RCC 7860 (cell line): ENCODE data around the gene XAB2.
"Not testable (repeated sequence)": the region's sequence is repeated elsewhere in the genome, so short reads cannot be mapped to it uniquely, and the experiment has no call there.

Experiments
- DNase-seq: peaks from one replicate; pipeline ENCODE4 v3.0.0-alpha.2; 2015; ENCODE audit warnings: low spot score
- FAIRE-seq: peaks from 2 replicates; lab custom pipeline; 2012; peaks lifted over from hg19 to GRCh38; lab: Jason Lieb, UNC

XAB2 gene

DNA sequence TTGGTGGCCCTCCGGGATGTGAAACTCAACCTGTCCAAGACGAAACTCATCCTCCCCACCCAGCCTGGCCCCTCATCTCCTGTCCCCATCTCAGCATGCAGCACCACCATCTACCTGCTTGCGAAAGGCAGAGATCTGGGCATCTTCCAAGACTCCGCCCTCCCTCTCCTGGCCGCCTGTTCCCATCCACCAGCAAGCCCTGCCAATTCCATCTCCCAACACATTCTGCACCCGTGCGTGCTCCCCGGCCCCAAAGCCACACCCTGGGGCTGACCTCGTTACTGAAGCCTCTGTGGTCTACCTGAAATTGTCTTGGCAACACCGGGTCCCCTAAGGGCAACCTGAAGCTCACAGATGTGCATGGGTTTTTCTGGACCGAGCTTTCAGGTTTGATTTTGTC lies 46.9 kb downstream of the XAB2 start:
- FAIRE-seq (no peak), DNase-seq (no peak)

DNA sequence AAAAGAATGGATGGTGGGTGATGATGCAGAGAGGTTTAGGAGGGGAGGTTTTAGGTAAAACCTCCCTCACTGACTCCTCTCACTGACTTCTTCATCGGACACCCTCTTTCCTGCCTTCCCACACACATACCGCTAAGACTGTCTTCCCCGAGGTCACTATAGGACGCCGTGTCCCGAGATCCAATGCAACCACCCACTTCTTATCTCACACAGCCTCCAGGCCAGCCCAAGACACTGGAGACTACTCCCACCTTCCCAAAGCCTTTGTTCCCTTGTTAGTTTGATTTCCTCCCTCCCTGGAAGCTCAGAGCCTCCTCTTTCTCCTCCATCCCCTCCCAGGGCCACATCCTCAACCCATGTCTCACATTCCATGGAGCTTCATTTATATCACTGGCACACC lies 50.2 kb downstream of the XAB2 start:
- DNase-seq = no peak
- no peak for FAIRE-seq

DNA sequence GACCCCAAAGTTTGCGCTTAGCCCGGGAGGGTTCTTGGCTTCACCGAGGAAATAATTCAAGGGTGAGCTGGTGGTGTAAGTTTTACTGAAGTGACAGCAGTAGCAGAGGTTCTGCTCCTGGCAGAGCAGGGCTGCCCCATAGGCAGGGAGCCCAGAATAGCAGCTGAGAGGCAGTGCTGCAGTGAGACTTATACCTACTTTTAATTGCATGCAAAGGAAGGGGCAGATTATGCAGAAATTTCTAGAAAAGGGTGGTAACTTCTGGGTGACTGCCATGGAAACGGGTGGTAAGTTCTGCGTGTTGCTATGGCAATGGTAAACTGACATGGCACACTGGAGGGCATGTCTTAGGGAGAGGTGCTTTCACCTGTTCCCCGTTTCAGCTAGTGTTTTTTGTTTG lies 51.2 kb downstream of the XAB2 start:
- DNase-seq (no peak), FAIRE-seq (no peak)

DNA sequence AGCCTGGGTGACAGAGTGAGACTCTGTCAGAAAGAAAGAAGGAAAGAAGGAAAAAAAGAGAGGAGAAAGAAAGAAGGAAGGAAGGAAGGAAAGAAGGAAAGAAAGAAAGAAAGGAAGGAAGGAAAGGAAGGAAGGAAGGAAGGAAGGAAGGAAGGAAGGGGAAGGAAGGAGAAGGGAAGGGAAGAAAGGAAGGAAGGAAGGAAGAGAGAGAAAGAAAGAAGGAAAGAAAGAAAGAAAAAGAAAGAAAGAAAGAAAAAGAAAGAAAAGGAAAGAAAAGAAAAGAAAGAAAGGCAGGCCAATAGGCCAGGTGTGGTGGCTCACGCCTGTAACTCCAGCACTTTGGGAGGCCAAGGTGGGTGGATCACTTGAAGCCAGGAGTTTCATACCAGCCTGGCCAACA lies 51.9 kb downstream of the XAB2 start:
- DNase-seq, FAIRE-seq: not testable (repeated sequence)

DNA sequence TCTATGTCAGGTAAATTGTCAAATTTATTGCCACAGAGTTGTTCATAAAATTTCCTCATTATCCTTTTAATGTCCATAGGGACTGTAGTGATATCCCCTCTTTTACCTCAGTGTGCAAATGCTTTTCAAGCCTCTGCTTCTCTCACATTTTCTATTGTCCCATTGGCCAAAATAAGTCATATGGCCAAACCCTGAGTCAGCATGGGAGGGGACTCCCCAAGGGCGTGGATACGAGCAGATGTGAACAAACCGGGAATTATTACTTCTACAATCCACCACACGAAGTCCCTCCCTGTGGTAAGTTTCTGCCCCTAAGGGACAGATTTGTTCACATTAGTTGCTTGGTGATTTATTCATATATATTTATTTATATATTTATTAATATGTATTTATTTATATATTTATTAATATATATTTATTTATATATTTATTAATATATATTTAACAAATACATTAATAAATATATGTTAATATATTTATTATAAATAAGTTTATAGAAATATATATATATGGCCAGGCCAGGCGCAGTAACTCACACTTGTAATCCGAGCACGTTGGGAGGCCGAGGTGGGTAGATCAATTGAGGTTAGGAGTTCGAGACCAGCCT lies 53.8 kb downstream of the XAB2 start:
- DNase-seq (no peak), FAIRE-seq (peak; percentile 73)

DNA sequence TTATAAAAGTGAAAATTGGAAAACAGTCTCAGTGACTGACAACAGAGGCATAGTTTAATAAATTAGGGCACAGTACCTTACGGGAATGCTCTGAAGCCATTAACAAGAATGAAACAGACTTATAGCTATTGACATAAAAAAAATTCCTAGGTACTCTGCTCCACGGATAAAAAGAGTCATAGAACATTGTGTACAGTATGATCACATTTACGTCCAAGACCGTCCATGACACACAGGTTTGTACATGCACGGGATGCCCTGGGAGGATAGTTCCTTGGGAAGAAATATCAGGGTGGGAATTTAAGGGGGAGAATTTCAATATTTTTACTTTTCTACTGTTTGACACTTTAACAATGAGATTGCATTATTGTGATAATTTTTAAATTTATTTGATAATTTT lies 58.6 kb downstream of the XAB2 start:
- FAIRE-seq (no peak), DNase-seq (no peak)
